Measurements from ENCODE around the gene NOXO1. TPM values are rescaled to one million over a fixed set of nuclear protein-coding genes. Genes with fewer than 3 reads are reported as not detected.
A peak's percentile ranks its signal among the peaks of the same experiment; 100 is the strongest.

The NOXO1 gene
- total and polyA plus RNA-seq, 11 donors, result 0.06 to 0.15 TPM; not detected in 9

- intact Hi-C loops (cut with DNase I), result no loop called here
- Histone ChIP-seq H3K4me1 (peaks cover 0 to 35% (median 21%) of the 10 kb centered on the region in 12 donors), H3K36me3 (peaks cover 4 to 49% (median 41%) of the 10 kb centered on the region in 9 donors), H3K4me3 (no peak overlapping the region), H3K27ac (no peak overlapping the region), H3K27me3 (peaks cover 0 to 54% (median 14%) of the 10 kb centered on the region in 9 donors), H3K9me3 (no peaks in the 10 kb centered on the region)
- no peak for DNase-seq
- 93 to 95% (median 94%) methylated on average over 38 to 42 of the region's 42 CpGs for WGBS, 4 donors
- TF ChIP-seq POLR2A (IDR thresholded peaks at IDR 0.05) (no peak), CTCF (IDR thresholded peaks at IDR 0.05) (no peak)
- no peak for ATAC-seq
Observed at GRCh38 chr16:1974157-1975070, 6.9 kb downstream of the NOXO1 start.

DNA sequence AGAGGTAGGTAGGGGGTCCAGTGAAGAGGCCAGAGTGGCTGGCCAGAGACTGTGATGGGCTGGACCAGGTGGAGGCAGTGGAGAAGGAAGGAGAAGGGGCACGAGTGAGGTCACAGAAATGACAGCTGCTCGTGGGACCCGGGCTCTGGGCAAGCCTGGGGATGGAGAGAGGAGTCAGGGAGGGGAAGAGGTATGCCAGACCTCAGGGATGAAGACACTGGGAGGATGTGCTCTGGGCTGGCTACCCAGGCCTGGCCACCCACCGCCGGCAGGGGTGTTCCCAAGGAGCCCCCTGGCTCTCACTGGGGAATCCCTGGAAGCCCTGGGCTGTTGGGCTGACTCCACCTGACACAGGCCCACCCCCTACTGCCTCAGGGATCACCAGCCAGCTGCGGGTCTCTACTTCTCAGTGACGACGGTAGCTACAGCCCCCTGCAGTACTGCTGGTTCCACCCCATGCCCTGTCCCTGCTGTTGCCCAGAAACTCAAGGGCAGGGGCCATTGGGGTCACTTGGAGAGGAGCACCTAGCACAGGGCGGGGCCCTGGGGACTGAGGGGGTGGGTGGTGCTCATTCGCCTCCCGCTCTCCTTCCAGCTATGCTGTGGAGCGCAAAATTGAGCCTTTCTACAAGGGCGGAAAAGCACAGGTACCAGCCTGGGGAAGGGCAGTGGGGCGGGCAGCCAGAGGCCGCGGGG, 7.7 kb downstream of the NOXO1 start:
- TF ChIP-seq CTCF (IDR thresholded peaks at IDR 0.05), result no peak
- TF ChIP-seq POLR2A (IDR thresholded peaks at IDR 0.05), result no peak
- DNase-seq (no peak), ATAC-seq (no peak)
- peaks cover 0 to 46% (median 6%) of the 10 kb centered on the region in 9 donors for H3K27me3 ChIP-seq
- no peaks in the 10 kb centered on the region for H3K9me3 ChIP-seq
- intact Hi-C loops (cut with DNase I), result no loop called here
- H3K27ac ChIP-seq, result no peak overlapping the region
- H3K4me3 ChIP-seq, result no peak overlapping the region
- peaks cover 4 to 47% (median 41%) of the 10 kb centered on the region in 9 donors for H3K36me3 ChIP-seq
- H3K4me1 ChIP-seq, result peaks cover 0 to 29% (median 20%) of the 10 kb centered on the region in 12 donors
- WGBS, 4 donors, result 89 to 93% (median 90%) methylated on average over 14 to 16 of the region's 16 CpGs

DNA sequence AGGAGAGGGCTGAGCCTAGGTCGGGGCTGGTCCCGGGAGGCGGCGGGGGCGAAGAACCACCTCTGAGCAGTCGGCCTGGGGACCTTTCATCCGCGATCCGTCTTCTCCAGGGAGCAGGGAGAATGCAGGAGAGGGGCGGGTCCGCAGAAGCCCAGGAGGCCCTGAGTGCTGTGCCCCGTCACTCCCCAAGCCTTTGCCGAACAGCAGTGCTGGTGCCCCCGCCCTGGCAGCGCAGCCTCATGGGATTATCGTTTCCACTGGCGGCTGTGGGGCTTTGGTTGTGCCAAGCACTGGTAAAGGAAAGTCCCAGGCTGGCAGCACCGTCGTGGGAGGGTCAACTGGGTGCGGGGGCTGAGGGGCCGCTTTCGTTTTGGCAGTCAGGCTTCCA, 8.8 kb downstream of the NOXO1 start:
- WGBS, 4 donors, result 2 to 4% (median 3%) methylated on average over 18 to 22 of the region's 22 CpGs
- peaks cover 0 to 36% (median 32%) of the 10 kb centered on the region in 9 donors for H3K36me3 ChIP-seq
- no peak for ATAC-seq
- DNase-seq, result peak in 1 of 5 donors; percentile 12
- H3K9me3 ChIP-seq, result no peaks in the 10 kb centered on the region
- peak overlapping the region; percentile 76 to 100 (median 96) for H3K4me3 ChIP-seq
- H3K4me1 ChIP-seq, result peaks cover 0 to 29% (median 20%) of the 10 kb centered on the region in 12 donors
- H3K27me3 ChIP-seq, result peaks cover 0 to 35% (median 0%) of the 10 kb centered on the region in 9 donors
- peak overlapping the region in 7 of 12 donors; percentile 89 to 95 (median 93) for H3K27ac ChIP-seq
- TF ChIP-seq POLR2A (IDR thresholded peaks at IDR 0.05) (no peak), CTCF (IDR thresholded peaks at IDR 0.05) (no peak)
- intact Hi-C loops (cut with DNase I), result no loop called here

Data from heart left ventricle (tissue), 16 donors.